Raji (cell line): ENCODE data around the gene RNU11.

Source experiments
- POLR2A ChIP-seq: IDR thresholded peaks from 2 replicates; pipeline ENCODE4 v1.6.1; 2011; ENCODE audit warnings: low read depth, low read length, control low read depth; ENCODE audit not compliant: insufficient read depth

The RNU11 gene

DNA sequence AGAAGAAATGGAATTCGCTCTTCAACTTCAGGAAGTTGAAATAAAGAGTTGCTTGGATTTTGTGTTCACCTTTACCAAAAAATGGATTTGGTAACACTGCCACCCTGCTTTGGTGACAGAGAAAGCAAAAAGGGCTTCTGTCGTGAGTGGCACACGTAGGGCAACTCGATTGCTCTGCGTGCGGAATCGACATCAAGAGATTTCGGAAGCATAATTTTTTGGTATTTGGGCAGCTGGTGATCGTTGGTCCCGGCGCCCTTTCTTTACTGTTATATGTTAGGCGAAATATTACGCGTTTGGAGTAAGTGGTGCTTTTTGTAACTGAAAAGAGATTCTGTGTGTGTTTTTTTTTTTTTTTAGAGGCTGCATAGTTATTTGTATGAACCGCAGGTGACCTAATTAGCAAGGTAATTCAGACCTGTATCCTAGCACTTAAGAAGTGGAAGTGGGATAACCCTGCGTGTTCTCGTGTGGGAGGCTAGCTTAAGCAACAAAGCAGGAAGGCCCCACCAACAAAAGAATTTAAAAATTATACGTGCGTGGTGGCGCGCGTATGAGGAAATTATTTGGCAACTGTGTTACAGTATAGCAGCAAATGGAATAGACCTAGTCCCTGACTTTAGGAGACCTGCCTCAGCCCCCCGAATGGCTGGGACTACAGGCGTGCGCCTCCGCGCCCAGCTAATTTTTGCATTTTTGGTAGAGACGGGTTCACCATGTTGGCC is at the start of gene RNU11:
RNU11 (plus strand) TSS at position 127 of the 725 bp plus-strand sequence.
- TF ChIP-seq POLR2A: peak; percentile 99

DNA sequence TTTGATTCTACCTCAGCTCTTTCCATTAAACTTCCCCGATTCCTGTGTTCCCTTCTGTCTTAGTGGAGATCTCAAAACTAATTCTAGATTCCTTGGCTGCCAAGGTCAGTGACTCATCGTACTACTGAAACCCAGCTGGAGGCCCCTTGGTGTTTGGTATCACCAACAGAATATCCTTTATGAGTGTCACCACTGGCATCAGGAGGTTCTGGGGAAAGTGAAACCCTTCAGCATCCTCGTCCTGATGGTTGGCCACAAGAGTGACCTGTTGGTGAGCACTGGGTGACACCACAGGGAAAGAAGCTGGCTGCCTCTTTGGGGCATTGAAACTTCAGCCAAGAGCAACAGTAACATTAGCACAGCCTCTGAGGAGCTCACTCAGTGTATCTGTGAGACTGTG is 46.7 kb upstream of the RNU11 start:
- TF ChIP-seq POLR2A: no peak

DNA sequence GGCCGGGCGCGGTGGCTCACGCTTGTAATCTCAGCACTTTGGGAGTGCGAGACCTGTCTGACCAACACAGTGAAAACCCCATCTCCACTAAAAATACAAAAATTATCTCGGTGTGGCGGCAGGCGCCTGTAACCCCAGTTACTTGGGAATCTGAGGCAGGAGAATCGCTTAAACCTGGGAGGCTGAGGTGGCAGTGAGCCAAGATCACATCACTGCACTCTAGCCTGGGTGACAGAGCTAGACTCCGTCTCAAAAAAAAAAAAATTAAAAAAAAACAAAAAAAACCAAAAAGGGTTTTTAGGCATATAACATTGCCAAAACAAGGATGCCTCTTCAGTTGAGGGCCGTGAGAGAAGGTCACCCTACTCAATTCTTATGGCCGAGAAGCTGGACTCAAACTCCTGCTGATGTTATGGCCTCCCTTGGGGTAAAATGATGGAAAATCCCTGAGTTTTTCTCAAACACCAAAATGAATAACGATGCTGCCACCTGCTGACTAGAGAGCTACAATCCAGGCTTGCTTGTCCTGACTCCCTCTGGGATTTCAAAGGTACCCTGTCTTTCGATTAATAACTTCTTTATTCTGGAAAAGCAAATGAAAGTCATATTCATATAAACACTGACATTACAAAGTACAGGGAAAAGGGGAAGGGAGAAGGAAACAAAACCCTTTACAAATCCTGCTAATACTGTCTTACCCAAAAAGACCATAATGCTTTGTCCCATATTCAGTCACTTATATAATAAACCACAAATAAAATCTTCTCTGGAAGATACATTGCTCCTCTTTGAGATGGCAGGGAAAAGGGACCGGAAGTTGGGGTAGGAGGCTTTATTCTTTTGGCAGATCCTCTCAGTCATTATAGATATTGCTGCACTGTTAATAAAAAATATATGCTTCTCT is 45.6 kb upstream of the RNU11 start:
- no peak for TF ChIP-seq POLR2A

DNA sequence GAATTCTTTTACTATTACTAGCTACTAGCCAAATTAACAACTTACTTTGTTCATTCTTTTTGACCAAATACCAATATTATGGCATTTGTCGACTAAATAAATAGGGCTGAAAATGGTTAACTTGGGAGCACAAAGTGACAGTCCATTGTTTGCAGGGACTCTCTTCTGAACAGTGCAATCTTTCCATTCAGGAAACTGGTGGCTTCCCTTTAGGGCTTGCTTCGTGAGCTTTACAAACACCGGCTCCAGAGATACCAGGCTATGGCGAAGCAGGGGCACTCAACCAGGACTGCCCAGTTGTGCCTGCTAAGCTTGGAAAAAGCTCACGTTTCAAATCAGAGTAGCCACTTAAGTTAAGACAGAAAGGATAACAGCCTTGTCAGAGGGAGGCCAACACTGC is 44.0 kb upstream of the RNU11 start:
- no peak for TF ChIP-seq POLR2A

DNA sequence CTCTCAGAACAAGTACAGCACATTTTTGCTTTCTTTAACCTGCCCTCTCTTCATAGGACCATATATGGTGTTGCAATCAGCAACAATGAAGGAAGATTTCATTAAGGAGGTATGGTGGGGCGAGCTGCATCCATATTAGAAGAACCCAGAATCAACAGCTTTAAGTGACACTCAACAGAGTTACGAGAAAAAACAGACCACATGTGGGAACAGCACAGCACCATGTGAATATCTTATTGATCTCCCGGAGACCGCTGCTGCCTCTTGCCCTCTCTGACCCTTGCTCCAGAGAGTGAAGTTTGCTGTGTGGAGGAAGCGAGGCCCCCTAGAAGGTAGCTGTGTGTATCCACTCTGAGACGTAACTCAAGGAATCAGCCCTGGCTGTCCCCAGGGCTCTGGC is 43.4 kb upstream of the RNU11 start:
- no peak for TF ChIP-seq POLR2A

DNA sequence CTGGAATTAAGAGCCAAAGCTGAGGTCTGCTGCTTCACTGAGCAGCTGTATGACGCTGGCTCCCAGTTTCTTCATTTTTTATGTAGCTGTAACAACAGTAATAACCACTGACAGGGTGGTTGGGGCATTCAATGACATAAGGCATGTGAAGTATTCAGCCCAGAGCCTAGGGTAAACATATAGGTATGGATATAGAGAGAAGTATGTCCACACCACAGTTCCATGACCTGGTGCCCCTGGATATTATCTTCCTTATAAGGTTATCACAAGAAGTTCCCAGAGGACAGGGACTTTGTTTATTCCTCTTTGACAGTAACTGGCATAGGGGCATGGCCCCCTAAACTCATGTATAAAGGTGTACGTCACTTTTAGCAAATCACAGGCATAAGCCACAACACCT is 41.6 kb upstream of the RNU11 start:
- TF ChIP-seq POLR2A: no peak

DNA sequence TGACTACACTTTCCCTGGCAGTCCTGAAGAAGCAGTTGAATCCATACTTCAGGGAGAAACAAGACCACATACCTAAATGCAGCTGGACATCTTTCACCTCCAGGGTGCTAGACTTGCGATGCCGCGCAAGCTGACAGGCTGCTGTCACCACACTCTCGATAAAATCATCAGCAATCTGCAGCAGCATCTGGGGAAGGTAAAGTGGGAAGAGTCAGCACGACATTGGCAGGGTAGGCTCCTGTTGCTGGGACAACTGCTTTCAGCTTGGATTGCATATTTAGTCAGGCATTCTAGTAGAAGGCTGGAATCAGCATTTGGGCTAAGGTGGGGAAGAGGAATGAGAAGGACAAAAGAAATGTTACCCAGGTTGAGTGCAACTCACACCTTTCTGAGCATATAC is 35.2 kb upstream of the RNU11 start:
- no peak for TF ChIP-seq POLR2A

DNA sequence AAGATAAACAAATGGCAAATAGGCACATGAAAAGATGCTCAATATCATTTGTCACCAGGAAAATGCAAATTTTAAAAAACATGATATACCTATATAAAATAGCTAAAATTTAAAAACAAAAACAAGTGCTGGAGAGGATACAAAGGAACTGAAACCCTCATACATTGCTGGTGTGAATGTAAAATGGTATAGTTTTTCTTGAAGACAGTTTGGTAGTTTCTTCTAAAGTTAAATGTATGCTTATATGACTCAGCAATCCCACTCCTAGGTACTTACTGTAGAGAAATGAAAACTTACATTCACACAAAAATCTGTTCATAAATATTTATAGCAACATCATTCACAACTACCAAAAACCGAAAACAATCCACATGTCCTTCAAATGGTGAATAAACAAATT is 16.7 kb upstream of the RNU11 start:
- no peak for TF ChIP-seq POLR2A

DNA sequence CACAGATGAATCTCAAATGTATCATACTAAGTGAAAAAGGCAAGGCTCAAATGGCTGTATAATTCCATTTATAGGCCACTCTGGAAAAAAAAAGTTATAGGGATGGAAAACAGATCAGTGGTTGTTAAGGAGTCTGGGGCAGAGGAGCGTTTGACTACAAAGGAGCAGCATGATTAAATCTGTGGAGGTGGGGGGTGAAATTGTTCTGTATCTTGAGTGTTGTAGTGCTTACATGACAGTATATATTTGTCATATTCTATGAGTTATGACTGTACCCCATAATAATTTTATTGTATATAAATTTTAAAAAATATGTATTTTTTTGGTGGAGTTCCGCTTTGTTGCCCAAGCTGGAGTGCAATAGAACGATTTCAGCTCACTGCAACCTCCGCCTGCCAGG is 15.8 kb upstream of the RNU11 start:
- no peak for TF ChIP-seq POLR2A

DNA sequence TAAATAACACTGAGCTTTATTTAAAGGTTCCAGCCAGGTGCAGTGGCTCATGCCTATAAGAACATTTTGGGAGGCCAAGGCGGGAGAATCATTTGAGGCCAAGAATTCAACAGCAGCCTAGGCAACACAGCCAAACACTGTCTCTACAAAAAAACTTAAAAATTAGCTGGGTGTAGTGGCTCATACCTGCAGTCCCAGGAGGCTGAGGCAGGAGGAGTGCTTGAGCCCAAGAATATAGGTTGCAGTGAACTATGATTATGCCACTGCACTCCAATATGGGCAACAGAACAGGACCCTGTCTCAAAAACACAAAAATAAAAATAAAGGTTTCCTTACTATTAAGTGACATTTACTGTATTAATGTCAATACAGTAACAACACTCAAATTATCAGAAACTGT is 7.6 kb upstream of the RNU11 start:
- no peak for TF ChIP-seq POLR2A

DNA sequence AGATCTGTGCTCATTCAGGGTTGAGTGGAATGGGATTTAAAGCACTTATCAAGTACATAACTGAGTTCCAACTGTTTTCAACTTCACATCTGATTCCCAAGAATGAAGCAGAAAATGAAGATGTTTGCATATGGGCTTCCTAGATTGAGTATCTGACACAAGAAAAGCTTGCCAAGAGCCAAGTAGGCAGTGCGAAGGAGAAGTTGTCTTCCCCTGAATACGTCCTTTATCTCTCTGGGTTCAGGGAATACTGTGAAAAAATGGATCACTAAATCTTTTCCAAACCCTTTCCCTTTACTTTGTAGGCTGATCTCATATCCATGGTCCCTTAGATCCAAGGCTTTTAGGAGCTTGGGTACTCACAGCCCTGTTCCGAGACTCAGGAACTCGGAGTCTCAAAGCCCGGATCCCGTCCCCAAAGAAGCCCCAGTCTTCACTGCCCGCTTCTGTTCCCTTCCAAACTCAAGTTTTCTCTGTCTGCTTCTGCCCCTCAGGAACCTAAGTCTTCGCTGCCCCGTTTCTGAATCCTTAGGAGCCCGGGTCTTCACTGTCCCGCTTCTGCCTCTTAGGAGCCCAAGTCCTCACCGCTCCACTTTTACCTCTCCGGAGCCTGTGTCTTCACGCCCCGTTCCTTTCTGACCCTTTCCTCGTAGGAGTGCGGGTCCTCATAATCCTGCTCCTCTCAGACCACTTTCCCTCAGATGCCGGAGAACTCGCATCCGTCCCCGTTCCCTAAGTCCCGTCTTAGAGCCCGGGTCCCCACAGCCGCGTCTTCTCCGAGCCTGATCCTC is 6.1 kb upstream of the RNU11 start:
- TF ChIP-seq POLR2A: no peak

DNA sequence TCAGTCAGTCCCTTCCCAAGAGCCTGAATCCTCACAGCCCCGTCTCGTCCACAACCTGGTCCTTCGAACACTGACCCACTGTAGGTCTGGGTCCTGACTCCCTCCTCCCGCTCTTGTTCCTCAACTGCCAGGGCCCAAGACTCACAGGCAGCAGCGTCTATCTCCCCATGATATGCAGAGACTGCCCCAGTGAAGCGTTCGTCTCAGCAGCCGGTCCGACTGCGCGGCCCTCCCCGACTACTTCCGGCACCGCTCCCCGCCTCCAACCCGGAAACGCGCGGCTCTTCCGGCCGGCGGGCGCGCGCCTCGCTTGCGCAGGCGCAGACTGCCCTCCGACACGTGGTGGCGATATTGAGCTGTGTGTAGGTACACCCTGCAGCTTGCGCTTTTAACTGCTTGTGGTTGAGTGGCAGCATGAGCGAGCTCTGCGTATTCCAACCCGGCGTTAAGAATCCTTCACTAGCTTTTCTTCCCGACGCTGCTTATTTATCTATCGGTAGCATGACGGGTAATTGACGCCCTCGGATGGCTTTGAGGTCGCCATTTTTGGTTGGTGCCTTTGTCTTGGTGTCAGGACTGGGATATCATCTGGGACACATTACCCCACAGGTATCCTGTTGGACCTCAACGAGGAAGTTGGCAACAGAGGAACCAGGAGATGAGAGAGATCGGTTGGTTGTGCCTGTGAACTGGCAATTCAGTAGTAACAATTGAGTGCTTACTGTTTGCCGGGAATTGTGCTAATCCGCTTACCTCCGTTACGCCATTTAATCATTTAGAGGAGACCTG is 5.4 kb upstream of the RNU11 start, which contains the start of gene TAF12:
TAF12 (minus strand) TSS at position 221 of the 789 bp plus-strand sequence. CDS start 20,986 bp downstream, outside the sequence.
- peak; percentile 100 for TF ChIP-seq POLR2A

DNA sequence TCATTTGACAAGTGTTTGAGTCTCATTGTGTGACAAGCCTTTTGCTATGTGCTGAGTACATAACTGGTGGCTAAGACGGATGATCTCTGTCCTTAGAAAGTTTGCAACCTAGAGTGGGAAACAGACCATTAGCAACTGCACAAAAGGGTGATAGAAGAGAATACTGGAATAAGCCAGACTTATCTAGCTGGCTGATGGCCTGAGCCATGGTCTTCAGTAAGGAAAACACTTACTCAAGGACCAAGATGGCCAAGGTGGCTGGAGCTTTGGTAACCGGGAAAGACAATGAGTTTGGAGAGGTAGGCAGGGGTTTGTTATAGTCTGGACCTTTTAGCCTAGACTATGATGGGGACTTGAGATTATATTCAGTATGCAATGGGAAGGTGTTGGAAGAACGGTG is 3.9 kb upstream of the RNU11 start:
- TF ChIP-seq POLR2A: no peak

DNA sequence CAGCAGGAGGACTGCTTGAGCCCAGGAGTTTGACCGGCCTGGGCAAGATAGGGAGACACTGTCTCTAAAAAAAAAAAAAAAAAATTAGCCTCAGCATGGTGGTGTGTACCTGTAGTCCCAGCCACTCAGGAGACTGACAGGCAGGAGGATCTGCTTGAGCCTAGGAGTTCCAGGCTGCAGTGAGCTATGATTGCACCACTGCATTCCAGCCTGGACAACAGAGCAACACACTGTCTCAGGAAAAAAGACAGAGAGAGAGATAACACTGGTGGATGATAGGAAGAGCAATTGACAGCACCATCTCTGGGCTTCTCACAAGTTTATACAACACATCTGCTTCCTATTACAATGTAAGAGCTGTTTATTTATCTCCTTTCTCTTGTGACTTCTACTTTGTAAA is 2.4 kb upstream of the RNU11 start:
- no peak for TF ChIP-seq POLR2A
